GM12873 (cell line): ENCODE data around the gene IFRD2.

ENCODE experiments used
- CTCF ChIP-seq: IDR thresholded peaks from 2 replicates; pipeline ENCODE4 v1.5.1; 2012; ENCODE audit warnings: low read depth, mild to moderate bottlenecking, moderate library complexity, low read length, control low read depth; ENCODE audit not compliant: insufficient read depth; ENCODE audit errors: missing control alignments

IFRD2 gene

GRCh38 chr3:50268276-50268675, 24.0 kb downstream of the IFRD2 start:
- no peak for TF ChIP-seq CTCF

- TF ChIP-seq CTCF = no peak
These were observed 24.8 kb downstream of the IFRD2 start for GRCh38 chr3:50267280-50267913.

GRCh38 chr3:50266836-50267235, 25.4 kb downstream of the IFRD2 start:
- TF ChIP-seq CTCF = no peak

- no peak for TF ChIP-seq CTCF
These were observed 26.2 kb downstream of the IFRD2 start for GRCh38 chr3:50266017-50266416.

- no peak for TF ChIP-seq CTCF
These were observed 26.7 kb downstream of the IFRD2 start for GRCh38 chr3:50265571-50265970.

- no peak for TF ChIP-seq CTCF
These were observed 27.2 kb downstream of the IFRD2 start for GRCh38 chr3:50264964-50265485.

GRCh38 chr3:50264383-50264963, 27.8 kb downstream of the IFRD2 start:
- no peak for TF ChIP-seq CTCF
